AG04450 (cell line): ENCODE data around the gene PCYT2. TPM values are rescaled to one million over a fixed set of nuclear protein-coding genes. Genes with fewer than 3 reads are reported as not detected.

Source experiments
- CTCF ChIA-PET: fragments of 300-600, 350-600 bp; formaldehyde crosslinking; extraction: SDS; loops from one replicate; lab custom pipeline; 2022; ENCODE audit warnings: antibody characterized with exemption, inconsistent platforms; lab: Charles Lee
- POLR2A ChIA-PET: fragments of 350-600 bp; formaldehyde crosslinking; extraction: SDS; loops from one replicate; lab custom pipeline; 2021; ENCODE audit warnings: antibody characterized with exemption, inconsistent platforms; lab: Yijun Ruan, JAX
- DNase-seq: peaks from one replicate; pipeline ENCODE4 v3.0.0-alpha.2; 2011; ENCODE audit warnings: low read depth, low spot score
- H3K27ac ChIP-seq: one replicate; pipeline ENCODE4 v1.5.1; 2012; ENCODE audit warnings: low read depth, low read length, control low read depth
- H3K27me3 ChIP-seq: one replicate; pipeline ENCODE4 v1.6.0; 2012; ENCODE audit warnings: low read length; ENCODE audit not compliant: control insufficient read depth, insufficient read depth
- H3K4me3 ChIP-seq: 2 replicates; pipeline ENCODE4 v1.5.1; 2011; ENCODE audit warnings: mild to moderate bottlenecking, low read depth, low read length, control low read depth
- H3K9me3 ChIP-seq: 2 replicates; pipeline ENCODE4 v1.5.1; 2012; ENCODE audit warnings: low read length; ENCODE audit not compliant: control insufficient read depth, insufficient read depth
- polyA plus RNA-seq: library from polyadenylated mRNA; depleted of rRNA; stranded (reverse); fragments of >200 nt; gene quantifications from 2 replicates; pipeline ENCODE4 v1.2.3, GENCODE V29; 2011
- TF ChIP-seq, protein P1 (sequence below): IDR thresholded peaks from 2 replicates; pipeline ENCODE4 v1.5.1; 2011; ENCODE audit warnings: low read depth, low read length, control low read depth, inconsistent platforms

PCYT2 gene
- polyA plus RNA-seq, 1 experiment: 25.2 TPM

- H3K27ac ChIP-seq: no peak overlapping the region
- CTCF ChIA-PET: no interaction called here
- no peaks in the 10 kb centered on the region; the same call in 1 of the 2 replicates for H3K9me3 ChIP-seq
- POLR2A ChIA-PET: interaction anchor here (1.0 kb wide), 1 partner anchor 22 kb away, joined by 3 read pairs; no protein-coding TSS in a partner anchor
- TF ChIP-seq, protein P1, sequence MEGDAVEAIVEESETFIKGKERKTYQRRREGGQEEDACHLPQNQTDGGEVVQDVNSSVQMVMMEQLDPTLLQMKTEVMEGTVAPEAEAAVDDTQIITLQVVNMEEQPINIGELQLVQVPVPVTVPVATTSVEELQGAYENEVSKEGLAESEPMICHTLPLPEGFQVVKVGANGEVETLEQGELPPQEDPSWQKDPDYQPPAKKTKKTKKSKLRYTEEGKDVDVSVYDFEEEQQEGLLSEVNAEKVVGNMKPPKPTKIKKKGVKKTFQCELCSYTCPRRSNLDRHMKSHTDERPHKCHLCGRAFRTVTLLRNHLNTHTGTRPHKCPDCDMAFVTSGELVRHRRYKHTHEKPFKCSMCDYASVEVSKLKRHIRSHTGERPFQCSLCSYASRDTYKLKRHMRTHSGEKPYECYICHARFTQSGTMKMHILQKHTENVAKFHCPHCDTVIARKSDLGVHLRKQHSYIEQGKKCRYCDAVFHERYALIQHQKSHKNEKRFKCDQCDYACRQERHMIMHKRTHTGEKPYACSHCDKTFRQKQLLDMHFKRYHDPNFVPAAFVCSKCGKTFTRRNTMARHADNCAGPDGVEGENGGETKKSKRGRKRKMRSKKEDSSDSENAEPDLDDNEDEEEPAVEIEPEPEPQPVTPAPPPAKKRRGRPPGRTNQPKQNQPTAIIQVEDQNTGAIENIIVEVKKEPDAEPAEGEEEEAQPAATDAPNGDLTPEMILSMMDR: no peak
- H3K27me3 ChIP-seq: peaks cover 6% of the 10 kb centered on the region
- DNase-seq: no peak
- no peak overlapping the region for H3K4me3 ChIP-seq
Measured at GRCh38 chr17:81948635-81949378, 37.6 kb upstream of the PCYT2 start.

- Histone ChIP-seq H3K9me3 (no peaks in the 10 kb centered on the region; the same call in 1 of the 2 replicates), H3K4me3 (no peak within 1 kb of the TSS), H3K27me3 (peaks cover 7% of the 10 kb centered on the region), H3K27ac (no peak within 1 kb of the TSS)
- TF ChIP-seq, protein P1: no peak
- DNase-seq: no peak
- ChIA-PET CTCF (no interaction called here), POLR2A (no interaction called here)
Measured at GRCh38 chr17:81947189-81947588, 36.0 kb upstream of the PCYT2 start, which contains the start of gene MYADML2. Gene MYADML2, minus strand, starts transcription at chr17:81947233. Its CDS starts 5,492 bp downstream, at chr17:81941741.

GRCh38 chr17:81944858-81945257, 33.7 kb upstream of the PCYT2 start:
- CTCF ChIA-PET: interaction anchor here (1.9 kb wide), 1 partner anchor 15 kb away, joined by 9 read pairs; no protein-coding TSS in a partner anchor

DNA sequence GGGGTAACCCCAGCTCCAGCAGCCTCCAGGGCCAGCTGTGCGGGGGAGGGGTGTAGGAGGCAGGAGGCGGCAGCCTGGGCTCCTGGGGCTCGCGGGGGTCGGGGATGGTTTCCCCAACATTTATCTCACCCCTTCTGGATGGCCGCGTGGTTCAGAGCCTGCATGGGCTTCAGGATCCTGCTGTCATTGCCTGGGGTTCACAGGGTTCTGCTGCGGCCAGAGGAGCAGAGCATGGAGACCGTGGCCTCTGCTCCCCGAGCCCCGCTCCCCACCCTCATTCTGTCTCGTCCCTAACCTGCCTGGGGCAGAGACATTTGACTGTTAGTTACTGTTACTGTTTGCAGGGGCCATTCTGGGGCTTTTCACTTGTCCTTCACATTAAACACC, 31.0 kb upstream of the PCYT2 start:
- no peak overlapping the region for H3K27ac ChIP-seq
- no peak for DNase-seq
- H3K9me3 ChIP-seq: peaks cover 4% of the 10 kb centered on the region; the same call in 1 of the 2 replicates
- POLR2A ChIA-PET: no interaction called here
- CTCF ChIA-PET: no interaction called here
- TF ChIP-seq, protein P1: no peak
- no peak overlapping the region for H3K4me3 ChIP-seq
- H3K27me3 ChIP-seq: peaks cover 12% of the 10 kb centered on the region

More at GRCh38 chr17:81944858-81945257, 33.7 kb upstream of the PCYT2 start:
- Histone ChIP-seq H3K9me3 (peaks cover 4% of the 10 kb centered on the region; the same call in 1 of the 2 replicates), H3K27me3 (peaks cover 12% of the 10 kb centered on the region), H3K4me3 (no peak overlapping the region), H3K27ac (no peak overlapping the region)
- POLR2A ChIA-PET: interaction anchor here (0.6 kb wide), 1 partner anchor 8 kb away, joined by 3 read pairs; no protein-coding TSS in a partner anchor
- DNase-seq: no peak
- TF ChIP-seq, protein P1: no peak
